ENCODE measurements around the gene P2RY6.

Gene P2RY6

GRCh38 chr11:73327812-73328364 lies 55.8 kb downstream of the P2RY6 start:
- H3K4me3 ChIP-seq (ENCODE audit: control insufficient read depth, low read depth, low read length): no peak overlapping the region
- DNase-seq (ENCODE audit: low read depth): no peak
- no peak for TF ChIP-seq CTCF (IDR thresholded peaks at IDR 0.05; ENCODE audit: control insufficient read depth, insufficient read depth, low read depth, low read length, missing control alignments)

GRCh38 chr11:73330569-73331093 lies 58.5 kb downstream of the P2RY6 start:
- no peak for DNase-seq (ENCODE audit: low read depth)
- peak; percentile 58 for TF ChIP-seq CTCF (IDR thresholded peaks at IDR 0.05; ENCODE audit: control insufficient read depth, insufficient read depth, low read depth, low read length, missing control alignments)
- no peak overlapping the region for H3K4me3 ChIP-seq (ENCODE audit: control insufficient read depth, low read depth, low read length)

- DNase-seq (ENCODE audit: low read depth): no peak
- H3K4me3 ChIP-seq (ENCODE audit: control insufficient read depth, low read depth, low read length): no peak overlapping the region
Observed at GRCh38 chr11:73331138-73331916, 59.2 kb downstream of the P2RY6 start.

GRCh38 chr11:73333173-73333572 lies 61.0 kb downstream of the P2RY6 start:
- no peak for TF ChIP-seq CTCF (IDR thresholded peaks at IDR 0.05; ENCODE audit: control insufficient read depth, insufficient read depth, low read depth, low read length, missing control alignments)
- no peak for DNase-seq (ENCODE audit: low read depth)
- H3K4me3 ChIP-seq (ENCODE audit: control insufficient read depth, low read depth, low read length): no peak overlapping the region

More at GRCh38 chr11:73331138-73331916, 59.2 kb downstream of the P2RY6 start:
- no peak for TF ChIP-seq CTCF (IDR thresholded peaks at IDR 0.05; ENCODE audit: control insufficient read depth, insufficient read depth, low read depth, low read length, missing control alignments)

- DNase-seq (ENCODE audit: low read depth): no peak
- no peak for TF ChIP-seq CTCF (IDR thresholded peaks at IDR 0.05; ENCODE audit: control insufficient read depth, insufficient read depth, low read depth, low read length, missing control alignments)
- H3K4me3 ChIP-seq (ENCODE audit: control insufficient read depth, low read depth, low read length): no peak overlapping the region
Observed at GRCh38 chr11:73333640-73334383, 61.7 kb downstream of the P2RY6 start.

GRCh38 chr11:73334384-73335203 lies 62.5 kb downstream of the P2RY6 start:
- peak; percentile 2 for TF ChIP-seq CTCF (IDR thresholded peaks at IDR 0.05; ENCODE audit: control insufficient read depth, insufficient read depth, low read depth, low read length, missing control alignments)

More at GRCh38 chr11:73334384-73335203, 62.5 kb downstream of the P2RY6 start:
- DNase-seq (ENCODE audit: low read depth): no peak
- H3K4me3 ChIP-seq (ENCODE audit: control insufficient read depth, low read depth, low read length): no peak overlapping the region

All from AG09309 (cell line).